ENCODE measurements around the gene MERTK.

MERTK gene

DNA sequence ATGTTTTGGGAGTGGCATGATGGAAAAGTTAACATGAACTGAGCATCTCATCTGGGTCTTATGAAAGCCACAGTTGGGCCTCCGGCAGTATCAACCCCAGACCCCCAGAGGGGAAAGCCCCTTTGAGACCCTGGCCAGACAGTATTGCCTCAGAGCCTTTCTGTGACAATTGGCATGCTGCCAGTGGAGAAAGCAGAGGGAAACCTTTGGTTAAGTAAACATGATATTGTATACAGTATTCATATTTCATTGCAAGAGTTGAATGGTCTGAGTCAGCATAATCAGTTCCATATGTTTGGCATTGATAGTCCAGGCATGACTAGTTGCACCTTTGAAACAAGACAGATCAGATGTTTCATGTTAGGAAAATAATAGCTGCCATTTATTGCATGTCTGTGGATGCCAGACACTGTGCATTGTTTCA, 20.0 kb downstream of the MERTK start:
- FAIRE-seq (no peak), DNase-seq (ENCODE audit: insufficient read length, low spot score) (no peak)
- TF ChIP-seq CTCF (IDR thresholded peaks at IDR 0.05; ENCODE audit: insufficient read depth, missing control alignments) = no peak

DNA sequence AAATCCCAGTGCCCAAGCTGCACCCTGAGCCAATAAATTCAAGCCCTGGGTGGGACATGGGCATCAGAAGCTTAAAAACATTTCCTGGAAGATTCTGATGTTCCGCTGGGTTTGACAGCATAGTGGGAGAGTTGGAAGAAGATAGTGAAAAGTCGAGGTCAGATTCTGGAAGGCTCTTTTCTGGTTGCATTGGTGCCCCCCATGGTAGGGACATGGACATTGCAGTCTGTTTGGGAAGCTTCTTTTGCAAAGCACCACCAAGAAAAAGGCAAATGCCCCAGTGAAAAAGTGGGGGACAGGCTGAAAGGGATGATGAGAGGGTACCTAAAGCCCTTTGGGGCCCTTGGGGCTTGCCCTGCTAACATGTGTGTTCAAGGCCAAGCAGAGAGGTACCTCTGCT, 21.0 kb downstream of the MERTK start:
- FAIRE-seq (no peak), DNase-seq (ENCODE audit: insufficient read length, low spot score) (no peak)
- TF ChIP-seq CTCF (IDR thresholded peaks at IDR 0.05; ENCODE audit: insufficient read depth, missing control alignments) = no peak

DNA sequence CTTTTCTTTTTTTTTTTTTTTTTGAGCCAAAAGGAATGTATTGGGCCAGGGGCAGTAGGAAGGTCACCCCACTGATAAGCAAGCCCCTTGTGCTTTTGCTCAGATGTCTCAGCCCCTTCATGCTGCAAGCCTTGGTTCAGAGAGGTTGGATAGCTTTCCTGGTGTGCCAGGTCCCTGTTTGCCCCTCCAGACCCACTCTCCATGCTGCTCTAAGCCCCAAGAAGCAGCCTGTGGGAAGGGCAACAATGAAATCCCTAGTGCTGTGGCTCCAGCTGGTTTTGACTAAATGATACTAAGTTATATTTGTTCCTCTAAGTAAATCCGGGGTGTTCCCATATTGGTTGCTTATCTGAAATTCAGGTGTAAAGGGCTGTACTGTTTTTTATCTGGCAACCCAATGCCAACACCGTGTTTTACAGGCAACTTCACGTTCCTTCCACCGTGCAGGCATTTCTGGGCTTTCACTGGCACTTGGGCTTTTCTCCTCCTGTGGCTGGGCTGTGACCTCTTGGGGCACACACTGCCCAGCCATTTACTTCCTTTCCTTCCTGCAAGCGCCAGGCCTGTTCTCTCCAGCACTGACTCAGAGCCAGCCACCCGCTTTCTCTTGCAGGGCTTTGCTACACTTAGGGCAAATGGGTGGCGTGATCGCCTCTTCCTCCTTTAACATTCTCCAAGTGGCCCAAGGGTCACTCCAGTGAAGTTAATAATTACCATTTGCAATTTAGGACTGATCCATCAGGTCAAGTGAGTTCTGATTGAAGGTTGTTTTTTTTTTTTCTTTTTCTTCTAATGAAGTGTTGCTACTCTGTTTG, 21.6 kb downstream of the MERTK start:
- no peak for FAIRE-seq
- no peak for TF ChIP-seq CTCF (IDR thresholded peaks at IDR 0.05; ENCODE audit: insufficient read depth, missing control alignments)
- no peak for DNase-seq (ENCODE audit: insufficient read length, low spot score)

DNA sequence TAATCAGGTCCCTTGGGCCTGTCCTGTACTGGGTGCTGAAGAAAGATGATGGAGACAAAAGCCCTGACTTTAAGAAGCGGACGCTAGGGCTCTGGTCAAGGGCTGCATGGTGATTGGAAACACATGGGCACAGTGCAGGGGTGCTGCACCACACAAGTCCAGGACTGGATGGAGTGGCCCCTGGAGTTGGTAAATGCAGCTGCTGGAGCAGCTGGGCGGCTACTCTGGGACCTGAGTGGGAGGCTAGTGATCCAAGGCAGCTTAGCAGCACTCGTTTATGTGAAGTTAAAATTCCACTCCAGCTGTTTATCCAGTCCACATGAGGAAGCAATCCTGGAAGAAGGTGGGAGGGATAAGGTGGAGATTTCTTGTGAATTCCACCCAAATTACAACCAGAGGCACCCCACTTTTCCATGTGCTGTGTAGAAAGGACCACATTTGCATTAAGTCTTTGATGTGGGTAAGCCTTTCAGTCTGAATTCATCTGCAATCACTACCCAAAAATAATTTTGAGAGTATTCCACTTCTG, 24.9 kb downstream of the MERTK start:
- TF ChIP-seq CTCF (IDR thresholded peaks at IDR 0.05; ENCODE audit: insufficient read depth, missing control alignments) = no peak
- FAIRE-seq = no peak
- no peak for DNase-seq (ENCODE audit: insufficient read length, low spot score)

GRCh38 chr2:111924617-111925107, 26.3 kb downstream of the MERTK start:
- TF ChIP-seq CTCF (IDR thresholded peaks at IDR 0.05; ENCODE audit: insufficient read depth, missing control alignments) = no peak
- FAIRE-seq (no peak), DNase-seq (ENCODE audit: insufficient read length, low spot score) (no peak)

DNA sequence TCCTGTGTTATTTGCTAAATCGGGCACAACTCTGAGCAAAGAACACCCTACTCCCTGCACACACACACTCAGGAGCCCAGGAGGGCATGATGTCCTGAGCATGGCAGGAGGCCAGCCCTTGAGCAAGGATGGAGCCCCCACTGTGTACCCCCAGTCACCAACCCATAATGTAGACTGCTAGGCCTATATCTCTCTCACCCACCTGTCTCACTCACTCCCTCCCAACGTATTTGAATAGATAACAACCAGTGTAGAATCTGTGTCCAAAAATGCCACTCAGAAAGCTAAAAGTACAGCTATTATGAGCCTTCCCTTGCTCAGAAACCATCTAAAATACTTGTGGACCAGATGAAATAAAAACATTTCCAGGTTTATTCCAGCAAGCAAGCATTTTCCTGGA, 29.3 kb downstream of the MERTK start:
- no peak for FAIRE-seq
- TF ChIP-seq CTCF (IDR thresholded peaks at IDR 0.05; ENCODE audit: insufficient read depth, missing control alignments) = no peak
- no peak for DNase-seq (ENCODE audit: insufficient read length, low spot score)

DNA sequence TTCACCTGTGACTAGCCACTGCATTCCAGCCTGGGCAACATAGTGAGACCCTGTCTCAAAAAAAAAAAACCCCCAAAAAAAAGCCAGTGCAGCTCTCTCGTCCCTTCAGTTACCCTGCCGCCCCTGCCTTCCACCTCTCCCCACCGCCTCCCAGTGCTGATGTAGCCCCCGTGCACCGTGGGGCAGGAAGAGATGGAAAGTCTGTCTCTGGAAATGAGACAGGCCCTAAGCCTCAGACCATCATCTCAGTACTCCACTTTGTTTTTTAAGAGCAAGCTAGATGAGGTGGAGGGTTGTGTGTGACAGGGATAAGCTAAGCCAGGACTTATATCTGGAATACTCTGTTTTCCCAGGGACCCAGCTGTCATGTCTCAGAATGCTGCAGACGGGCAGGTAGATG, 32.0 kb downstream of the MERTK start:
- no peak for TF ChIP-seq CTCF (IDR thresholded peaks at IDR 0.05; ENCODE audit: insufficient read depth, missing control alignments)
- FAIRE-seq = no peak
- DNase-seq (ENCODE audit: insufficient read length, low spot score) = no peak

Measured in D721Med (cell line).